Stimulated activated CD4-positive, alpha-beta T cell treated with anti-CD3 and anti-CD28 coated beads, Interleukin-4, amount 100 ng/mL, for 24 hours (primary cell): ENCODE measurements around the gene SPATA4.
A peak's percentile ranks its signal among the peaks of the same experiment; 100 is the strongest.
"Not testable (repeated sequence)": the region's sequence is repeated elsewhere in the genome, so short reads cannot be mapped to it uniquely, and the experiment has no call there.

Experiments
- DNase-seq: peaks from one replicate; pipeline ENCODE4 v3.0.0-alpha.2; 2020

The SPATA4 gene

DNA sequence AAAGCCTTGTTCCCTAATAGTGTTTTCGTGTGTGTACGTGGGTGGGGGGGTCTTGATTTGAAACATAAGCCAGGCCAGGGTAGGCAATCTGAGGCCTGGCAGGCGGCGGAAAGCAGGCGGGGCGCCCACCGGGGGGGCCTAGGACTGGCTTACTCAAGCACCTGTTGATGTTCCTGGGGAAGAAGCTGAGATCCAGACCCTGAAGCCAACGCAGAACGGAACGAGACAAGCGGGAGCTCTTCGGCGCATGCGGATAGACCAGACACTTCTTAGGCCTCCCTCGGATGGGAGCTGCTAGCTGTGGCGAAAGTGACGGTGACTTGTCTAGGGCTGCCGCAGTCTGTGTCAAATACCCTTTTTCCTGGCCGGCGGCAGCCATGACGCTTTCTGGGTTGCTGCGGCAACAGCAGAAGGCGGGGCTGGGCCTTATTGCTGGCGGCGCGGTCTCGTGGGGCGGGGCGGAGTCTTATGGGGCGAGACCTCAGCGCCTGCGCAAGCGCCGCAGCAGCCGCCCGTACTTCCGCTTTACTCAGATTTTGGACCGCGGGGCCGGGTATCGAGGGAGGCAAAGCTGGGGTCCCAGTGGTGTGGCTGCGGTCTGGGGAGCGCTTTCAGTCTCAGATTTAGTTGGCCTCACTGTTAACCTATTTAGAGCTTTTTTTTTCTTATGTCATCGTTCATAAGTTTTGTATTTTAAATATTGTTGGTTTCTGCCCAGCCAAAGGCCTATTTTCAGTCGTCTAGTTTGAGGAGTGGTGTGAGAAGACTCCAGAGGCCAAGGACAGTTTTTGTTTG lies at the start of gene SPATA4:
SPATA4 (minus strand) TSS at position 402 of the 795 bp plus-strand sequence; CDS start at position 379, 23 bp downstream.
- peak; percentile 94 for DNase-seq

GRCh38 chr4:176242764-176243347 lies 47.5 kb upstream of the SPATA4 start:
- no peak for DNase-seq

DNA sequence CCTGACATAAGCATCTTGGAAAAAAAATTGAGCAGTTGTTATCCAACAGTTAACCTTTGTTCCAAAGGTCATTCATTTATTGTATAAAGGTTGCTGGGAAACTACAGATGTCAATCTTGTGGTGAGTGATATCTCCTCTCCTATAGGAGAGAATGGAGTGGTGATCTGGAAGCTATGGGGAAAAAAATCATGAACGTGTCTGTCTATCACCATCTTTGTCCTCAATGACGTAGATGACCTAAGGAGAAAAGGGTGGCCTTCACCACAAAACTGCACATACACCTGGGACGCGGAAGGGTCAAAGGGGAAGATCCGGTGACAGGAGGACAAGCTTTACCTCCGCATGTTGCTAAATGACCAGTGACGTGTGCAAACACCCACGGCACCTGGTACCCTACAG lies 46.3 kb upstream of the SPATA4 start:
- DNase-seq: no peak

GRCh38 chr4:176238826-176239225 lies 43.4 kb upstream of the SPATA4 start:
- DNase-seq: no peak

GRCh38 chr4:176238157-176238610 lies 42.8 kb upstream of the SPATA4 start:
- DNase-seq: no peak

- DNase-seq: no peak
Observed at GRCh38 chr4:176236946-176237345, 41.6 kb upstream of the SPATA4 start.

GRCh38 chr4:176230836-176231235 lies 35.5 kb upstream of the SPATA4 start:
- DNase-seq: no peak

- DNase-seq: no peak
Observed at GRCh38 chr4:176229645-176230044, 34.3 kb upstream of the SPATA4 start.

DNA sequence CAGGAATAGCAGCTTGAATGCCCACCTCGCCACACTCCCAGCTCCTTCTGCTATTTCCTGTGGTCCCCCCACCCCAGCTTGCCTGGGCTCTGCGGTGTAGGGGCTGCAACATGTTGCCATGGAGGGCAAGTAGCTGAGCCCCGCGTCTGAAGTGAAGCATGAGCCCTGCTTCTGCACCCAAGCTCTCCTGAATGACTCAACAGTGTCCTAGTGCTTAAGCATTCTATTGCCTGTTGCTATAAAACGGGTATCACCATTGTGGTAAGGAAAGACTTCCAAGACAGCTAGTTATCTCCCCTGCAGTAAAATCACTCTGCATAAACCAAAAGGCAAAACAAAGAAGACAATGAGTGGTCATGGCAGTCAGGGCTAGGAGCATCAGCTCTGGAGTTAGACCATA lies 31.4 kb upstream of the SPATA4 start:
- no peak for DNase-seq

- DNase-seq: no peak
Observed at GRCh38 chr4:176223561-176223960, 28.2 kb upstream of the SPATA4 start.

GRCh38 chr4:176222149-176222548 lies 26.8 kb upstream of the SPATA4 start:
- DNase-seq: no peak

- DNase-seq: no peak
Observed at GRCh38 chr4:176217510-176217909, 22.1 kb upstream of the SPATA4 start.

- not testable (repeated sequence) for DNase-seq
Observed at GRCh38 chr4:176212351-176212750, 17.0 kb upstream of the SPATA4 start.

- no peak for DNase-seq
Observed at GRCh38 chr4:176210579-176211296, 15.4 kb upstream of the SPATA4 start.

DNA sequence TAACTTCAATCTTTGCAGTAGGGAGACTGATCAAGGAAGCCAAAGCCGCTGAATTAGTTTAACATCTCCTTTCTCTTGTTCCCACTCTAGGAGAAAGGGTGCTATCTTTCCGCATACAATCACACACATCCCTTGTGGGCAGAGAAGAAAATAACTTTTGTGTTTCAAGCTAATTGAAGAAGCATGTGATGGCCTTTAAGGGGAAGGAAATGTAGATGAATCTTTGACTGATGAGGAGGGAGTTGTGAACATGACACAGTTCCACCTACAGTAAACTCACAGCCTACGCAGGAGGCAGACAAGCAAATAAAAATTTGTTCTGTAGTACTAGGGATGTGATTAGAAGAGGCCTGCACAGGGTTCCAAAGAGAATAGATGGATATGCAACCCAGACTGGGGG lies 14.7 kb upstream of the SPATA4 start:
- DNase-seq: no peak

- DNase-seq: no peak
Observed at GRCh38 chr4:176209535-176209934, 14.2 kb upstream of the SPATA4 start.

DNA sequence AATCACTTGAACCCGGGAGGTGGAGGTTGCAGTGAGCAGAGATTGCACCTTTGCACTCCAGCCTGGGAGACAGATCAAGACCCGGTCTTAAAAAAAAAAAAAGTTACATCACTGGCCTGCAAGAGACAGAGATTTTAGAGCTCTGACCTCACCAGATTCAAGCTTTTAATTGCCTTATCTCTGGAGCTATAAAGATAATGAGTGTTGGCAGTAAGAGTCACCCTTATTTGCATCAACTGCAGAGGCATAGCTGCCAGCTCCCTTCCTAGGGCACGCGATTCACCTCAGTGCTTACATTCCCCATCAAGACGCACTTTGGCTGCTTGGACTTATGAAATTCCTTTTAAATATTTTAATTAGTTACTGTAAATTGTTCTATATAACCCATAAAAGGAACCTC lies 12.5 kb upstream of the SPATA4 start:
- DNase-seq: no peak

- DNase-seq: no peak
Observed at GRCh38 chr4:176205299-176205698, 9.9 kb upstream of the SPATA4 start.

DNA sequence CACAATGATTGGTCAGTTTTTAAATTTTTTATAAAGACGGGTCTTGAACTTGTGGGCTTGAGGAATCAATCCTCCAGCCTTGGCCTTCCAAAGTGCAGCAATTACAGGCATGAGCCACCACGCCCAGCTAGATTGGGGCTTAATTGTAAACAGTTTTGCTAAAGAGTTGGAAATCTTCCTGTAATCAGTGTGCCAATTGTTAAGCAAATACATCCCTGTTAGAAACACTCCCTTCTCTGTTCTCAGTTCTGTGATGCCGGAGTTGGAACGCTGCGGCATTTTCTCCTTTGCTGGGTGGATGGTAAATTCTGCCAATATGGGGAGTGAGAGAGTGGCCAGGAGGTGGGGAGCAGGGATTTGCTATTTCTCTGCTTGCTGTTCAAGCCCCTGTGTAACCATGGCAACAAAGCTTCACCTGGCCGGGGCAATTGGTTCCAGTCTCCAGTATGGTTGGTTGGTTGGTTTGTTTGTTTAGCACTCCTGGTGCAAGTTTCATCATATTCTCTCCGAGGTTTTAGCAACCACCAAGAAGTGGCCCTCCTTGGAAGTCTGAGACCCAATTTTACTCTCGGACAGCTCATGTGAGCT lies 3.0 kb upstream of the SPATA4 start:
- DNase-seq: no peak

- DNase-seq: peak; percentile 64
Observed at GRCh38 chr4:176193938-176194337, 1.4 kb downstream of the SPATA4 start.

DNA sequence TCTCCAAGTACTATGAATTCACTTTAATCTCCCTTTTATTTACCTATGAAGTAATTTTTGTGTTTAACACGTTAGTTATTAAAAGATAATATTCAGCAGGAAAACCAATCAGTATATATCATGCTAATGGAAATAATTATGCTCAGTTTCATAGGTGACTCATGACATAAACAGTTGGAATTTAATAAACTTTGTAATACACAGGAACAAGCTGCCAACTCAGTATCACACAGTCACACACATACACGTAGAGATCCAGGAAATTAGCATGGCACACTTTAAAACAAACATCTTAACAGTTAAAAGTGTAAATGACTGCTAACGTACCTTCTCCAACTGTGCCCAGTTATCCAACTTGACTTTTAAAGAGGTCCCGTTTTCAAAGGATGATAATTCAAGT lies 2.3 kb downstream of the SPATA4 start:
- no peak for DNase-seq

DNA sequence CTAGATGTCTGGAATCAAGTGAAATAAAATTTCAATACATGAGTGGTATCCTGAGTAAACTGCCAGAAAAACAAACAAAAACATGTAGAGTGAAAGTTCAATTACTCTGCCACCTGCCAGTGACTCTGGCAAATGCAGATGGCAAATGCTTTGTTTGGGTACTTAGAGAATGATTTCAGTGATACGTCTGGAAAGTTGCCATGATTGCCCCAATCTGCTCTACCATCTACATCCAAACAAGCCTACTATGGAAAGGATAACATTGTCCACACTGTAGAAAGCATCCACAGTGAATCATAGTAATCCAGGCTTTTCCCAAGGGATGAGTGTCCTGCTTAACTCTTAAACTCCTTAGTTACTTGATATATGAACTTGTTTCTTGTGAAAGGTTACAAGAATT lies 3.4 kb downstream of the SPATA4 start:
- no peak for DNase-seq
